Middle frontal gyrus (tissue), 1 donor: ENCODE data around the gene KLHL26.
"Not testable (repeated sequence)": the region's sequence is repeated elsewhere in the genome, so short reads cannot be mapped to it uniquely, and the experiment has no call there.

Experiments used
- DNase-seq: peaks from one replicate; pipeline ENCODE4 v3.0.0-alpha.2; 2015; ENCODE audit warnings: low spot score; ENCODE audit errors: extremely low spot score

KLHL26 gene, protein sequence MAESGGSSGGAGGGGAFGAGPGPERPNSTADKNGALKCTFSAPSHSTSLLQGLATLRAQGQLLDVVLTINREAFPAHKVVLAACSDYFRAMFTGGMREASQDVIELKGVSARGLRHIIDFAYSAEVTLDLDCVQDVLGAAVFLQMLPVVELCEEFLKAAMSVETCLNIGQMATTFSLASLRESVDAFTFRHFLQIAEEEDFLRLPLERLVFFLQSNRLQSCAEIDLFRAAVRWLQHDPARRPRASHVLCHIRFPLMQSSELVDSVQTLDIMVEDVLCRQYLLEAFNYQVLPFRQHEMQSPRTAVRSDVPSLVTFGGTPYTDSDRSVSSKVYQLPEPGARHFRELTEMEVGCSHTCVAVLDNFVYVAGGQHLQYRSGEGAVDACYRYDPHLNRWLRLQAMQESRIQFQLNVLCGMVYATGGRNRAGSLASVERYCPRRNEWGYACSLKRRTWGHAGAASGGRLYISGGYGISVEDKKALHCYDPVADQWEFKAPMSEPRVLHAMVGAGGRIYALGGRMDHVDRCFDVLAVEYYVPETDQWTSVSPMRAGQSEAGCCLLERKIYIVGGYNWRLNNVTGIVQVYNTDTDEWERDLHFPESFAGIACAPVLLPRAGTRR

DNA sequence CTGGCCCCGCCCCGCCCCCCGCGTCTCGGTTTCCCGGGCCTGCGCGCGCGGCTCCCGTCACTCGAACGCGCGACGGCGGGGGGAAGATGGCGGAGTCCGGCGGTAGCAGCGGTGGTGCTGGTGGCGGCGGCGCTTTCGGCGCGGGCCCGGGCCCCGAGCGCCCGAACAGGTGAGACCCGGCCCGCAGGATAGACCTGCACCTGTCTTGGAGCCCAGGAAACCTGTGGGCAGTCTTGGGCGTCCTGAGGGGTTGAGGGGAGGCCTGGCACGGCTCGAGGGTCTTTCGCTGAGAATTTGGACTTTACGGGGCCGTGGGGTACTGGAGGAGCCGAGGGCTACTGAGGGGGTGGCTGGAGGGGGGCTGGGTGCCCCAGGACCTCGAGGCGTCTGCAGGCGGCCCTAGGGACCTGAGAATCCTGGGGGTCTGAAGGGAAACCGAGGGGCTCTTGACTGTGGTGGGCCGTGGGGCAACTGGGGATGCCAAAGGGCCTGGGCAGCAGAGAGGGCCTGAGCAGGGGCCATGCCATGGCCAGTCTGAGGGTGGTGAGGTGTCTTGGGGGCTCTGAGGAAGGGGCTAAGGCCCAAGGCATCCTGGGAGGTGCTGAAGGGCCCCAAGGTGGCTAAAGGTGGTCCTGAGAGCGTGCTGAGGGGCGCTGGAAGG, at the start of gene KLHL26:
TSS of gene KLHL26 (plus strand) at position 60 of the 661 bp plus-strand sequence. CDS start at position 87, 27 bp downstream.
- DNase-seq: no peak

DNA sequence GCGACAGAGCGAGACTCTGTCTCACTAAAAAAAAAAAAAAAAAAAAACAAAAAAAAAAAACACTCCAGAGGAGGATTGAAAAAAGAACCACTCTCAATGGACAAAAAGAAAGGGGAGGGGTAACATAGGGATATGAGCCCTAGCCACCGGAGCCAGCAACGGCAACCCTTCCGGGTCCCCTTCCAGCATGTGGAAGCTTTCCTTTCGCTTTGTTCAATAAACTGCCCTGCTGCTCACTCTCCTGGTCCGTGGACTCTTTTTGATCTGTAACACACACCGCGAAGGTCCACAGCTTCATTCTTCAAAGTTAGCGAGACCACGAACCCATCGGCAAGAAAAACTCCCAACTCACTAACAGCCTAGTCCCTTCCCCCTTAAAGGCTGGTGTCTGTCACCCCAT, 49.3 kb upstream of the KLHL26 start:
- no peak for DNase-seq

DNA sequence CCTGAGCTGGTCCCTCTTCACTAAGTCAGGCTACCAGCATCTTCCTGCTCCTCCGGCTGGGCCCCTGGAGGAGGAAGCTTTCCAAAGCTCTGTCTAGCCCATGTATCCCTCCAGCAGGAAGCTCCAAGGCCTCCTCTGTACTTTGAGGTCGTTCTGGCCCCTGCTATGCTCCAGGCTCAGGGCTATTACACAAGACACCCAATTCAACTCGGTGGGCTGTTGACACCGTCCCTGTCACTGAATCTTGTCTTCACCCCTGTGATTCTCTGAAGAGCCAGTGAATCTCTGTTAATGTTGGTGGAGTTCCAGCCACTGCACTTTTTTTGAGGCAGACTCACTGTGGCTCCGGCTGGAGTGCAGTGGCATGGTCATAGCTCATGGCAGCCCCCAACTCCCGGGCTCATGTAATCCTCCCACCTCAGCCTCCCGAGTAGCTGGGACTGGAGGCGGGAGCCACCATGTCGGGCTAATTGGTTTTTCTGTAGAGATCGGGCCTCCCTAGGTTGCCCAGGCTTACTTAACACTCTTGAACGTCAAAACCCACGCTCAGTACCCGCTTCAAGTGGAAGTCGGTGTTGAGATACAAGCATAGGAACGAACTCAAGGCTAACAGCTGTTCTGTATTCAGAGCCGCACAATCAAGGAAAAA, 48.7 kb upstream of the KLHL26 start:
- no peak for DNase-seq

DNA sequence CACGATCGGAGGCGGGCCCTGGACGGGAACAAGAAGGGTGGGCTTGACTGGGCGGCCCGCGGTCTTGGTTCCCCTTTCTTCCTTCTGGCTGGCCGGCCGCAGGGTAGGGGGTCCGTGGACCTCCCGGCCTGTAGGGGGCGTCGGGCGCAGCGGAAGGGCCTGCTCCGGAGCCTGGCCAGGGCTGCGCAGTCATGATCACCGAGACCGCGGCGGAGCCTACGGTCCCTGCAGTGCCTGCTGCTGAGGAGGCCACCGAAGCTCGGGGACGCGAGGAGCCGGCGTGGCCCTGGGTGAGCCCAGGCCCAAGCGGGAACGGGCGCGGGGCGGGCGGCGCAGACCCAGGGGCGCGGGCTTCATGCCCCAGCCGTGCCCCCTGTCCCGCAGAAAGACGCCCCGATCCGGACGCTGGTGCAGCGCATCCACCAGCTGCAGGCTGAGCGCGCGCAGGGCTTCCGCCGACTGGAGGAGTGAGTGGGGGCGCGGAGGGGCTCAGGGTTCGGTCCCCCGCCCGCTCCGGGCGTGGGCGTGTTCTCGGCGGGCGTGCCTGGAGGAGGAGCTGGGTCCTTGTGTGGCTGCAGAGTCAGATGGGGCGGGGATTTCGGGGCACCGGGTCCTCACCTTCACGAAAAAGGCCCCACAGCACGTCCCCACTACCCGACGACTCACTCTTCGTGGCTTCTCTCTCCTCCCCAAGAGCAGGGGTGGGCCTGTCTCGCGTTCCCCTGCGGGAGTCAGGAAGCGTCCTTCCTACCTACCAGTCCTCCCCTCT, 48.0 kb upstream of the KLHL26 start, which contains the start of gene REX1BD:
TSS of gene REX1BD (plus strand) at position 188 of the 769 bp plus-strand sequence. CDS start at position 192, 4 bp downstream.
- peak; percentile 51 for DNase-seq

DNA sequence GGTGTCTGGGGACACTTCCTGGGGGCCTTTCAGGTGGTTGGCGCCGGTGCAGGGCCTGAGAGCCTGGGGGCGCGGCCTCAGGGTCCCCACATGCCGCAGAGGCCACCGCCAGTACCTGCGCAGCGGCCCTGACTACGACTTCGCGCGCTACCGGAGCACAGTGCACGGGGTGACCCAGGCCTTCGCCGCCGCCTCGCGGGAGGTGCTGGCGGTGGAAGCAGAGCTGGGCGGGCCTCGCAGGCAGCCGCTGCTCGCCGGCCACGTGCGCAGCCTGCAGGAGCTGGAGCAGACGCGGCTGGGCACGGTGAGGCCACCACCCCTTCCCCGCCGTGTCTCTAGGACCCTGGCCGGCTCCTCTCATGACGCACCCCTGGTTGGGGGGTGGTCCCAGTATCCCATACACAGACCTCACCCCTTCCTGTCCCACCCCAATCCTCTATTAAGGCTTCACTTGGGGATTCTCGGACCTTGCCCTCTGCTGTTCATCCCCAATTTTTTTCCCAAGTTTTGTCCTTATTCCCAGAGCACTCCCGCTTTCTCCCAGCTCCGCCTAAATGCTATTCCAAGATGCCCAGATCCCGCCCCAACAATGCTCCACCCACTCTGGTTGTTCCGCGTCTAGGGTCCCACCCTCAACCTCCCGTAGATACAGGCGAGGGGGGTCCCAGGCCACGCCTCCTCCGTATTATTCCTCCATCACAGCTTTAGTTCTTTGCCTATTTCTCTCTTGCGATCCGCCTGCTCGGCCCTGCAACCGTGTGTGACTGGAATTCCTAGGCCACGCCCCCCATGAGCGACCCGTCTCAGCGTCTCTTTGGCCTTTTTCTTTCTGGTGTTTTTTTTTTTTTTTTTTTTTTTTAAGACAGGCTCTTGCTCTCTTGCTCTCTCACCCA, 47.2 kb upstream of the KLHL26 start:
- no peak for DNase-seq

DNA sequence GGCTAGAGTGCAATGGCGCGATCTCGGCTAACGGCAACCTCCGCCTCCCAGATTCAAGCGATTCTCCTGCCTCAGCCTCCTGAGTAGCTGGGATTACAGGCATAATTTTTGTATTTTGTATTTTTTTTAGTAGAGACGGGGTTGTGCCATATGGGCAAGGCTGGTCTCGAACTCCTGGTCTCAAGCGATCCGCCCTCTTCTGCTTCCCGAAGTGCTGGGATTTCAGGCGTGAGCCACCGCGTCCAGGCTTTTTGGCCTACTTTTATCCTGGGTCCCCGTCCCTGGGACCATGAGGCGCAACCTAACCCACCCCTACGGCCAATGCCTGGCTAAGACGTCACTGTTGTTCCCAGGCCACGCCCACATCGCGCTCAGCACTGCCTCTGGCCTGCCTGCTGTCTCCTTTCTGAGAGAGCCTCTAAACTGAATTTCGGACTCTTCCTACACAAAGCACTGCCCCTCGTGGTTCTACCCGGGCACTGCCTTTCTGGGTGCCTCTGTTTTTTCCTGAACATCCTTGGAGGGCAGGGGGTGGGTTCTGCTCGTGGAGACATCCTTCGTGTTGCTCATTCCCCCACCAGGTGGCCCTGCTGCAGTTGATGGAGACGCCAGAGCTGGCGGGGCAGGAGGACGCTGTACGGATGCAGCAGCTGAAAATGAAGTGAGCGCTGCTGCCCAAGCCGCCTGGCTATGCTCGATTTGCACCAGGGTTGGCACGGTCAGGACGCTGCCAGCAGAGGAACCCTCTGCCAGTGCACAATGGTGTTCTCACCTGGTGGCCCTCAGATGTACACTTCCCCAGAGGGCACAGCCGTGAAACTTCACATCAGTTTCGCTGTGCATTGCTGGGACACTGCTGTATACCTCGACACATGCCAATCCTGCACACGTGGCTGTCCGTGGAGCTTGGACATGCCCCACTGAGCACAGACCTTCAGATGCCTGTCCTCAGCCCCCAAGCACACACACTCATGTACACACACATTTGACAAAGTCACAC, 46.3 kb upstream of the KLHL26 start:
- DNase-seq: peak; percentile 85

DNA sequence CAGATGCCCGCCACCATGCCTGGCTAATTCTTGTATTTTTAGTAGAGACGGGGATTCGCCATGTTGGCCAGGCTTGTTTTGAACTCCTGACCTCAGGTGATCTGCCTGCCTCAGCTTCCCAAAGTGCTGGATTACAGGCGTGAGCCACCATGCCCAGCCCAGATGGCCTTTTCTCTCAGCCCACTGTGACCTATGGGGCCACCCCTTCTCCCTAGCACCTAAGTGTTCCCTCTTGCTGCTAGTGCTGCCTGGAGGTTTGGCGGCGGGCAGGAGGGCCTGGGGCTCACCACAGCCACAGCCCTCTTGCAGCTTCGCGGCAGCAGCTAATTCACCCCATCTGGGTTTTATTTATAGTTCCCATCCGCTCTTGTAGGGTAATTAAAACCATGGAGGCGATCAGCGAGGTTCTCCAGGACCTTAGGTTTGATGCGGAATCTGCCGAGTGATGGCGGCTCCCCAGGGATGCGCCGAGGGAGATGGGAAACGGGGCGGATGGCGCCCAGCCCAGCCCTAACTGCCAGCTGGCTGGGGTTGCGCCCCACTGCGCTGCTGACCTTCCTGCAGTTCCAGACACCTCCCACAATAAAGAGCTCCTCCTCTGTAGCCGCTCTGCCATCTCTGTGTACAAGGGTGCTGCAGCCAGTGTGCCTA, 45.0 kb upstream of the KLHL26 start:
- no peak for DNase-seq

DNA sequence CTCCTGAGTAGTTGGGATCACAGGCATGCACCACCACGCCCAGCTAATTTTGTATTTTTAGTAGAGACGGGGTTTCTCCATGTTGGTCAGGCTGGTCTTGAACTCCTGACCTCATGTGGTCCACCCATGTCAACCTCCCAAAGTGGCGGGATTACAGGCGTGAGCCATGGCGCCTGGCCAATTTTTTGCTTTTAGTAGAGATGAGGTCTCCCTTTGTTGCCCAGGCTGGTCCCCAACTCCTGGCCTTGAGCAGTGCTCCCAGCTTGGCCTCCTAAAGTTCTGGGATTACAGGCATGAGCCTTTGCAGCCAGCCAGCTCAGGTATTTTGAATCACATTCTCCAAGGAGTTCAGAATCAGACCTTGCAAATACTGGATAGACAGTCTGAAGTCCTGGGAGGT, 44.1 kb upstream of the KLHL26 start:
- not testable (repeated sequence) for DNase-seq

DNA sequence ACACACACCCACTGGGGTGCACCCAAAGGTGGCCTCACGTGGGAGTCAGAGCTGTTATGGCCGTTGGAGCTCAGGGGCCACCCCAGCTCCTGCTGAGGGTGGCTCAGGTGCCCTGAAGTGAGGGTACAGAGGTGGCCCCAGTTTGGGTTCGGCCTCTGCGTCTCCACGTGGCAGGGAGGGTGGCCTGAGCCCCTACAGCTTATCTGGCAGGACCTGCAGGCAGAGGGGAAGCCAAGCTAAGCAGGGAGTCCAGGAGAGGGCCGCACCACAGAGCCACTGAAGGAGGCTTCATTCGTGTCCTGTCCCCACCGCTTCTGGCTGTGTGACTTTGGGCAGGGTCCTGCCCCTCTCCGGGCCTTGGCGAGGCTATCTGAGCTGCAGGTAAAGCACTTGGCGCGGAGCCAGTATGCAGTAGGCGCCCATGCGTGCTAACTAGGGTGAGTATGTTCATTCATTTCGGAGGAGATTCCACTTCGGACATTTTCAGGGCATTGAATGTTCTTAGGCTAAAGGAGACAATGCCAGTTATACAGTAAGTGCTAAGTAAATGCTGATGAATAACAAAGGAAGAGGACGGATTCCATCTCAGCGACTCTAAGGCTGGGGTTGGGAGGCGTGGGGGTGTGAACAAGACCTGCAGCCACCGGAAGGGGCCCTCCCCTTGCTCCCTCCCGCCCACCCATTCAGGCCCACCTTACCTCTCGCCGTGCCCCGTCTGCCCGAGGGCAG, 43.3 kb upstream of the KLHL26 start:
- DNase-seq: no peak

DNA sequence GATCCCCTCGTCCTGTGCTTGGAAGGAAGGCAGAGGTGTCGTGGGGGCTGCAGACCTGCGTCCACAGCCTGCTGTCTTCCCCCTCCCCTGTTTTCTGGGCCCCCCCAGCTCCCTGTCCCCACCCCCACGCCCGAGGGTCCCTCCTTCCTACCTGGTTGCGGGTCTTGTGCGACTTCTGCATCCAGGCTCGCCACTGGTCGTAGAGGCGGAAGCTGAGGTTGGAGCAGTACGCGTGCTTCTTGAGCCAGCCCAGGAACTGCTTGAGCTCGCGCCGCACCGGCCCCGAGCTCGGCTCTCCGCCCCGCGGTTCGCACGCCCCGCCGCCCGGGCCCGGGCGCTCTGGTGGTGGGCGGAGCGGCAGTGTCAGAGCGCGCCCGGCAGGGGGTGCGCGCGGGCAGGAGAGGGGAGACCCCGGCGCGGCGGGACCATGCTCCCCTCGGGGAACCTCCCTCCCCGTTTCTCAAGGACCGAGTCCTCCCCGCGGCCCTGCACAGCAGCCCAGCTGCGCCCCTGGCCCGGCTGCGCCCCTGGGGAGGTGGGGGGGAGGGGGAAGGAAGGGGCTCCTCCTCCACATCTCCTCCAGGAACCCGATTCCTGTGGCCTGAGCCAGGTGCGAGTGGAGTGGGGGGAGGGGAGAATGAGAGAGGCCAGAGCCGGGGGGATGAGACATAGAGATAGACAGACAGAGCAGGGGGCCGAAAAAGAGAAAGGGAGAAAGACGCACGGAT, 42.6 kb upstream of the KLHL26 start:
- DNase-seq: no peak

DNA sequence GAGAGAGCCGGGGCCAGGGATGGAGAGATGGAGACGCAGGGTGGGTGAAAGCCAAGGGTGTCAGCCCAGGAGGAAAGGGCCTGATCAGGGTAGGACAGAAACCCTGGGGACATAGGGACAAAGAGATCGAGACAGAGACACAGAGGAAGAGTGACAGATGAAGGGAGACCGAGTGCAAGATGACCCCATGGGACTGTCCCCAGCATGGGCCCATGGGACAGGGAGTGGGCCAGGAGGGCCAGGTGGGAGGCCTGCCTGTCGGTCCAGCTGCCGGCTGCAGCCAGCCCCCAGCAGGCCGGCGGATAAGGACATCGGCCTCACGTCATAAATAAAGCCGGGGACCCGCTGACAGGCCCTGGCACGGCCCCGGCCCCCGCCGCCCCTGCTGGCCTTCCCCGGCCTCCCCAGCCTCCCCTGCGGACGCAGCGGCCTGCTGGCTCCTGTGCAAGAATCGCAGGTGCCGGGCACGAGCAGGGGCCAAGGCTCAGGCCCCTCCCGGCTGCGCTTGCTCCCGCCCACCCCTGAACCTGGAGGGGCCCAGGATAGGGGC, 41.9 kb upstream of the KLHL26 start:
- no peak for DNase-seq

DNA sequence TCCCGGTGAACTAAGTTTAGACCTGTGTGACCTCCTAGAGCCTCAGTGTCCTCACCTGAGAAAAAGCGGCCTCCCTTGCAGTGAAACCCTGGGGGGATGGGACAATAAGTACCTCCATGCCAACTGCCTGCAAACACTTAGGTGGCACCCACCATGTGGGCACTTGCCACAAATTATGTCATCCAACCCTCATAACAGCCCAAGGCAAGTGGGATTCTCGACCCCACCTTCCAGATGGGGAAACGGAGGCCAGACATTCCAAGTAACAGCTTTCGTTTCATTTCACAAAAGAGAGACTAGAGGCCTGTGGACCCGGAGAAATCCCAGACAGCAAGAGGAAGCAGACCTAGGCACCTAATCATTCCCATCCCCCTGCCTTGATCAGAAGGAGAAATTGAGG, 41.4 kb upstream of the KLHL26 start:
- no peak for DNase-seq

DNA sequence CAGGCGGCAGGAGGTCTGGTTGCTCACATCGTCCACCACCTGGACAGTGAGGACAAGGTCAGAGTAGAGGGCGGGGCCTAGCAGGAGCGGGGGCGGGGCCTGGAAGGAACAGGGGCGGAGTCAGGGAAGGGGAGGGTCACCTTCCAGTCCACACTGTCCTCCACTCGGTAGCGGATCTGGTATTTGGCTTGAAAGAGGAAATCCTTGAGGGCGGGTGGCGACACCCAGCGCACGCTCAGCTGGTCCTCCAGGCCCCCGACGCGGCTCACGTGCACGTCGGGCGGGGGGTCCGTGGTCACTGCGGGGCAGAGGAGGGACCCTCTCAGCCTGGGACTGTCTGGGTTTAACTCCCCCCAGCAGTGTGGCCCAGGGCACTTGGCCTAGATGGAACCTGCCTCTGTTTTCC, 40.1 kb upstream of the KLHL26 start:
- DNase-seq: no peak

DNA sequence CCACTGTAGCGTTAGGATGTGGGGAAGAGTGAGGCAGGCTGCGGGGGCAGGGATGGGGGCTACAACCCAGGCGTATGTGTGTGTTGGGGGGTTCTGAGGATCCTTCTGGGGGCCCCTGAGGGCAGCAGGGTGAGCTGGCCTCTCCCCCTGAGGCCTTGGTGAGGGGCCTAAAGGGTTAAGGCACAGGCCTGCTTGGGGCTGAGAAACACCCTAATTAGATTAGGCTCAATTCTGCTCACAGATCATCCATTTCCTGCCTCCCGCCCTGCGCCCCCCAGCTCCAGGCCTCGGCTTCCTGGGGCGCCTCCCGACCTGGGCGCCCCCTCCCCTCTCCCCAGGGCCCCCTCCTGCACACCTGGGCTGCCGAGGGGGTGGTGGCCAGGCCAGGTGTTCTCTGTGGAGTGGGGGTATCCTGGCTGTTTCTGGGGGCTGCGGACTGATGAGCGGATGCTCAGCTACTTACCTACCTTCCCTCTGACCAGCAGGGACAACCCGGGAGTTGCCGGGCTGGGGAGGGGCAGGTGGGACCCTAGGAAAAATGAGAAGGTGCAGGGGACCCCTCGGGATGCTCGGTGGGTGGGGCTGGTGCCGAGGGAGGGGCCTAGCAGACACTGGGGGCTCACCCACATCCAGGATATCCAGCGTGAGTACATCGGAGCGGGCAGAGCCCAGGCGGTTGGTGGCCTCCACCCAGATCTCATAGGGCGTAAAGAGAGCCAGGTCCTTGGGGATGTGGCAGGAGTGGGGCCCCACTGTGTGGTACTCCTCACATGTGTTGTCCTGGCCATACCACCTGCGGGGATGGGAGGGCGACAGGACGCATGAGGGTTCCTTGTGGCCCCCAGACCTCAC, 38.8 kb upstream of the KLHL26 start:
- DNase-seq: no peak

DNA sequence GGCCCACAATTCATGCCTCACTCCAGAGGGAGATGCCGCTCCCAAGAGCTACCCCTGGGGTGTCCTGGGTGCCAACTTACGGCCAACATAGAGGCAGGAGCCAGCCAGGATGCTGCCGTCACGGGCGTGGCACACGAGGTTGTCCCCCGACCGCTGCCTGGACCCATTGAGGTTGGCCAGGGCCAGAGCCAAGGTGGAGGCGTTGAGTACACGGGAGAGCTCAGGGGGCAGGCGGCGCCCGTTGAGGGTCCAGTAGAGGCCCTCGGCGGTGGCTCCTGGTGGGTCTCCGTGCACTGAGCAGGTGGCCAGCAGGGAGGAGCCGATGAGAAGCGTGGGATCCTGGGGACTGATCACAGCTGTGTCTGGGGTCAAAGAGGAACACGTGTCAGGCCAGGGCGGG, 37.3 kb upstream of the KLHL26 start:
- DNase-seq: no peak
